AG09309 (cell line): ENCODE measurements around the gene TBC1D14.

Experiments
- DNase-seq: peaks from one replicate; pipeline ENCODE4 v3.0.0-alpha.2; 2010; ENCODE audit warnings: low read depth
- H3K4me3 ChIP-seq: 2 replicates; pipeline ENCODE4 v1.5.1; 2011; ENCODE audit warnings: mild to moderate bottlenecking, low read depth, low read length, moderate library complexity; ENCODE audit not compliant: control insufficient read depth
- TF ChIP-seq, protein P1 (sequence below): IDR thresholded peaks from 2 replicates; pipeline ENCODE4 v1.5.1; 2011; ENCODE audit warnings: mild to moderate bottlenecking, low read depth, low read length, inconsistent platforms; ENCODE audit not compliant: insufficient read depth, control insufficient read depth; ENCODE audit errors: missing control alignments

Gene TBC1D14

GRCh38 chr4:7021930-7022664 lies 112.5 kb downstream of the TBC1D14 start:
- peak; percentile 57 for DNase-seq
- H3K4me3 ChIP-seq: no peak overlapping the region
- TF ChIP-seq, protein P1, sequence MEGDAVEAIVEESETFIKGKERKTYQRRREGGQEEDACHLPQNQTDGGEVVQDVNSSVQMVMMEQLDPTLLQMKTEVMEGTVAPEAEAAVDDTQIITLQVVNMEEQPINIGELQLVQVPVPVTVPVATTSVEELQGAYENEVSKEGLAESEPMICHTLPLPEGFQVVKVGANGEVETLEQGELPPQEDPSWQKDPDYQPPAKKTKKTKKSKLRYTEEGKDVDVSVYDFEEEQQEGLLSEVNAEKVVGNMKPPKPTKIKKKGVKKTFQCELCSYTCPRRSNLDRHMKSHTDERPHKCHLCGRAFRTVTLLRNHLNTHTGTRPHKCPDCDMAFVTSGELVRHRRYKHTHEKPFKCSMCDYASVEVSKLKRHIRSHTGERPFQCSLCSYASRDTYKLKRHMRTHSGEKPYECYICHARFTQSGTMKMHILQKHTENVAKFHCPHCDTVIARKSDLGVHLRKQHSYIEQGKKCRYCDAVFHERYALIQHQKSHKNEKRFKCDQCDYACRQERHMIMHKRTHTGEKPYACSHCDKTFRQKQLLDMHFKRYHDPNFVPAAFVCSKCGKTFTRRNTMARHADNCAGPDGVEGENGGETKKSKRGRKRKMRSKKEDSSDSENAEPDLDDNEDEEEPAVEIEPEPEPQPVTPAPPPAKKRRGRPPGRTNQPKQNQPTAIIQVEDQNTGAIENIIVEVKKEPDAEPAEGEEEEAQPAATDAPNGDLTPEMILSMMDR: no peak

- no peak overlapping the region for H3K4me3 ChIP-seq
- TF ChIP-seq, protein P1: no peak
- no peak for DNase-seq
Observed at GRCh38 chr4:7023486-7023885, 113.9 kb downstream of the TBC1D14 start.

GRCh38 chr4:7023901-7024300 lies 114.3 kb downstream of the TBC1D14 start:
- no peak overlapping the region for H3K4me3 ChIP-seq
- DNase-seq: no peak
- TF ChIP-seq, protein P1: no peak

GRCh38 chr4:7024336-7024890 lies 114.8 kb downstream of the TBC1D14 start:
- no peak for DNase-seq
- H3K4me3 ChIP-seq: no peak overlapping the region
- TF ChIP-seq, protein P1: no peak

GRCh38 chr4:7025040-7025602 lies 115.5 kb downstream of the TBC1D14 start:
- H3K4me3 ChIP-seq: no peak overlapping the region
- no peak for DNase-seq
- TF ChIP-seq, protein P1: no peak

GRCh38 chr4:7026107-7026506 lies 116.5 kb downstream of the TBC1D14 start:
- no peak for DNase-seq
- no peak overlapping the region for H3K4me3 ChIP-seq
- TF ChIP-seq, protein P1: no peak
